Epithelial cell of proximal tubule (primary cell): ENCODE data around the gene DYDC1. TPM values are rescaled to one million over a fixed set of nuclear protein-coding genes. Genes with fewer than 3 reads are reported as not detected.

Experiments used
- DNase-seq: peaks from one replicate; pipeline ENCODE4 v3.0.0-alpha.2; 2011; ENCODE audit warnings: low read depth
- H3K4me3 ChIP-seq: 2 replicates; pipeline ENCODE4 v1.5.1; 2011; ENCODE audit warnings: low read depth, mild to moderate bottlenecking, low read length
- total RNA-seq: library from RNA; depleted of rRNA; stranded (reverse); fragments of >200 nt; gene quantifications from 2 replicates; pipeline ENCODE4 v1.2.3, GENCODE V29; 2015
- TF ChIP-seq, protein P1 (sequence below): conservative IDR thresholded peaks from 2 replicates; pipeline ENCODE4 v1.5.1; 2012; ENCODE audit warnings: low read depth, mild to moderate bottlenecking, low read length

Gene DYDC1
- total RNA-seq, 1 donor from 2014 or later: not detected

DNA sequence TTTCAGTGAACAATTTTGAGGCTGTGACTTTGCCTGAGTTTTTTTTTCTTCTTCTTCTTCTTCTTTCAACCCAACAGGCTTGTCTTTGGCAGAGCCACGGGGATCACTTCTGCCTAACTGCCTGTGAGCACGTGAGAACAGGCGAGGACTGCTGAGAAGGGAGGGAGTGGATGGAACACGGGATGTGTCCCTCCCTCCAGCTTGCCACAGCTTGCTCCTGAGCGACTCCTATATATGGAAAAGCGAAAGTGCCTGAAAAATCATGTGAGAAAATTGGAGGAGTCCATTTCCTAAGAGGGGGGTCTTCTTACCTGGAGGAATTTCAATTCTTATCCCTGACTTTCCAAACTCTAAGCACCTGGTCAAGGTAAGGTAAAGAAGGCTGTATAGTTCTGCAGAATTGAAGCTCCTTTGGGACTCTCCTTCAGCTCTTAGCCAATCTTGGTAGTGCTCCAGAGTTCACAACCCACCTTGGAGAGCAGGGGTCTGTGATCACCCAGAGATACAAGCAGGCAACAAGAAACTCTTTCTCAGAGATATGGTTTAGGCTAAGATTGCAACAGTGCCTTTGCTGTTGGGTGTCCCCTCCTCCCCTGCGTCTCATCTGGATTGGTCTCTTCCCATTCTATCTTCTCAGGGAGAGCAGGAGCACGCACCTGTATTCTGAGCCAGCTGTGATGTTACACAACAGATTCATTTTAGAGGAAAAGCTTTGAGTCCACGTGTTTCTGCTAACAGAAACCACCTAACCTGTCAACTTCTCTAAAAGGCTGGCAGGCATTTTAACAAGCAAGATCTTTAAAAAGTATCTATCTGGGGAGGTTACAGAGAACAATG is 66.9 kb downstream of the DYDC1 start, which contains the start of gene MAT1A:
Gene MAT1A (minus strand): TSS at position 208 of the 837 bp plus-strand sequence. CDS start 235 bp downstream, outside the sequence.
- no peak for DNase-seq
- TF ChIP-seq, protein P1, sequence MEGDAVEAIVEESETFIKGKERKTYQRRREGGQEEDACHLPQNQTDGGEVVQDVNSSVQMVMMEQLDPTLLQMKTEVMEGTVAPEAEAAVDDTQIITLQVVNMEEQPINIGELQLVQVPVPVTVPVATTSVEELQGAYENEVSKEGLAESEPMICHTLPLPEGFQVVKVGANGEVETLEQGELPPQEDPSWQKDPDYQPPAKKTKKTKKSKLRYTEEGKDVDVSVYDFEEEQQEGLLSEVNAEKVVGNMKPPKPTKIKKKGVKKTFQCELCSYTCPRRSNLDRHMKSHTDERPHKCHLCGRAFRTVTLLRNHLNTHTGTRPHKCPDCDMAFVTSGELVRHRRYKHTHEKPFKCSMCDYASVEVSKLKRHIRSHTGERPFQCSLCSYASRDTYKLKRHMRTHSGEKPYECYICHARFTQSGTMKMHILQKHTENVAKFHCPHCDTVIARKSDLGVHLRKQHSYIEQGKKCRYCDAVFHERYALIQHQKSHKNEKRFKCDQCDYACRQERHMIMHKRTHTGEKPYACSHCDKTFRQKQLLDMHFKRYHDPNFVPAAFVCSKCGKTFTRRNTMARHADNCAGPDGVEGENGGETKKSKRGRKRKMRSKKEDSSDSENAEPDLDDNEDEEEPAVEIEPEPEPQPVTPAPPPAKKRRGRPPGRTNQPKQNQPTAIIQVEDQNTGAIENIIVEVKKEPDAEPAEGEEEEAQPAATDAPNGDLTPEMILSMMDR: no peak
- H3K4me3 ChIP-seq: no peak within 1 kb of the TSS

DNA sequence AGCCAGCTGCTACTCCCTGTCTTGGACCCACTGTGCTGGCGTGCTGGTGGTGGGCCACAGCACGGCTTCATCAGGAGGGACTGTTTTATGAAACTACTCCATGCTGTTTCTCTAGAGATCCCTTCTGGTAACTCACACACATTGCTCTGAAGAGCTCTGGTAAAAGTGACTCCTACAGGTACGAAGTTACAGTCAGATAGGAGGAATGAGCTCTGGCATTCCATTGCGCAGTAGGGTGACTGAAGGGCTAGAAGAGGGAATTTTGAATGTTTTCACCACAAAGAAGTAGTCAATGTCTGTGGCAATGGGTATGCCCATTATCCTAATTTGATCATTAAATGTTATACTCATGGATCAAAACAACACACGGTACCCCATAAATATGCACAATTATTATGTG is 67.7 kb downstream of the DYDC1 start:
- no peak overlapping the region for H3K4me3 ChIP-seq
- DNase-seq: no peak
- TF ChIP-seq, protein P1: no peak

Other genes starting within 250 kb of the DYDC1 start
- gene PLAC9, start 224.0 kb downstream of the DYDC1 start, total RNA-seq: not detected in 2 replicates
- gene ANXA11, start 151.2 kb downstream of the DYDC1 start, total RNA-seq: 148 and 153 TPM in 2 replicates
- not detected in 2 replicates for gene MAT1A, start 67.1 kb downstream of the DYDC1 start, total RNA-seq
- 0.22 and 2.1 TPM in 2 replicates for gene DYDC2, start within 50 bp of the DYDC1 start, total RNA-seq
- gene PRXL2A, start 51.8 kb upstream of the DYDC1 start, total RNA-seq: 50.5 and 52.0 TPM in 2 replicates
- 96.7 and 139 TPM in 2 replicates for gene TSPAN14, start 97.6 kb upstream of the DYDC1 start, total RNA-seq
- not detected in 2 replicates for gene SH2D4B, start 181.1 kb upstream of the DYDC1 start, total RNA-seq